Measurements from ENCODE around the gene SMTN. TPM values are rescaled to one million over a fixed set of nuclear protein-coding genes. Genes with fewer than 3 reads are reported as not detected.
A peak's percentile ranks its signal among the peaks of the same experiment; 100 is the strongest.
"Not testable (repeated sequence)": the region's sequence is repeated elsewhere in the genome, so short reads cannot be mapped to it uniquely, and the experiment has no call there.

Gene SMTN
- total RNA-seq, 1 experiment from 2014 or later = 37.7 TPM

GRCh38 chr22:31062566-31063230, 18.4 kb upstream of the SMTN start:
- Histone ChIP-seq H3K36me3 (no peaks in the 10 kb centered on the region), H3K27me3 (no peaks in the 10 kb centered on the region)
- no peak for DNase-seq

GRCh38 chr22:31064369-31064768, 16.7 kb upstream of the SMTN start:
- Histone ChIP-seq H3K9me3 (no peaks in the 10 kb centered on the region), H3K4me3 (peak overlapping the region; percentile 45), H3K27me3 (no peaks in the 10 kb centered on the region), H3K36me3 (no peaks in the 10 kb centered on the region)
- no peak for DNase-seq

More at GRCh38 chr22:31062566-31063230, 18.4 kb upstream of the SMTN start:
- Histone ChIP-seq H3K9me3 (no peaks in the 10 kb centered on the region), H3K4me3 (no peak overlapping the region)

- DNase-seq = no peak
- Histone ChIP-seq H3K36me3 (no peaks in the 10 kb centered on the region), H3K4me3 (no peak overlapping the region), H3K27me3 (no peaks in the 10 kb centered on the region), H3K9me3 (no peaks in the 10 kb centered on the region)
Observed at GRCh38 chr22:31068970-31069369, 12.1 kb upstream of the SMTN start.

GRCh38 chr22:31069691-31070314, 11.3 kb upstream of the SMTN start:
- not testable (repeated sequence) for H3K36me3 ChIP-seq, H3K4me3 ChIP-seq, H3K9me3 ChIP-seq, H3K27me3 ChIP-seq, DNase-seq

GRCh38 chr22:31073125-31073524, 8.0 kb upstream of the SMTN start:
- H3K4me3 ChIP-seq, DNase-seq: not testable (repeated sequence)

GRCh38 chr22:31073545-31074145, 7.5 kb upstream of the SMTN start:
- H3K36me3 ChIP-seq, H3K27me3 ChIP-seq, H3K4me3 ChIP-seq, DNase-seq, H3K9me3 ChIP-seq: not testable (repeated sequence)

More at GRCh38 chr22:31073125-31073524, 8.0 kb upstream of the SMTN start:
- H3K27me3 ChIP-seq, H3K9me3 ChIP-seq, H3K36me3 ChIP-seq: not testable (repeated sequence)

GRCh38 chr22:31075961-31076360, 5.2 kb upstream of the SMTN start:
- Histone ChIP-seq H3K36me3 (no peaks in the 10 kb centered on the region), H3K9me3 (no peaks in the 10 kb centered on the region), H3K4me3 (no peak overlapping the region), H3K27me3 (no peaks in the 10 kb centered on the region)
- peak; percentile 91 for DNase-seq

- H3K36me3 ChIP-seq = peaks cover 4% of the 10 kb centered on the region; the same call in 1 of the 2 replicates
- DNase-seq = no peak
- H3K9me3 ChIP-seq = no peaks in the 10 kb centered on the region
- H3K27me3 ChIP-seq = no peaks in the 10 kb centered on the region
- no peak overlapping the region for H3K4me3 ChIP-seq
Observed at GRCh38 chr22:31077681-31078080, 3.4 kb upstream of the SMTN start.

GRCh38 chr22:31078389-31078788, 2.7 kb upstream of the SMTN start:
- peak; percentile 65 for DNase-seq
- H3K27me3 ChIP-seq, H3K4me3 ChIP-seq, H3K9me3 ChIP-seq: not testable (repeated sequence)
- H3K36me3 ChIP-seq = peaks cover 11% of the 10 kb centered on the region

GRCh38 chr22:31079095-31079642, 1.9 kb upstream of the SMTN start:
- peaks cover 19% of the 10 kb centered on the region for H3K36me3 ChIP-seq

GRCh38 chr22:31080164-31080847, 812 bp upstream of the SMTN start:
- H3K9me3 ChIP-seq = no peaks in the 10 kb centered on the region
- H3K4me3 ChIP-seq = peak overlapping the region; percentile 63
- DNase-seq = no peak
- H3K27me3 ChIP-seq = no peaks in the 10 kb centered on the region
- peaks cover 22% of the 10 kb centered on the region for H3K36me3 ChIP-seq

More at GRCh38 chr22:31079095-31079642, 1.9 kb upstream of the SMTN start:
- H3K9me3 ChIP-seq = no peaks in the 10 kb centered on the region
- H3K27me3 ChIP-seq = no peaks in the 10 kb centered on the region
- no peak overlapping the region for H3K4me3 ChIP-seq
- DNase-seq = no peak

- peak; percentile 62 for DNase-seq
- Histone ChIP-seq H3K9me3 (no peaks in the 10 kb centered on the region), H3K27me3 (no peaks in the 10 kb centered on the region), H3K4me3 (peak overlapping the region; percentile 63), H3K36me3 (peaks cover 28% of the 10 kb centered on the region)
Observed at GRCh38 chr22:31081963-31082605, 966 bp downstream of the SMTN start.

- no peaks in the 10 kb centered on the region for H3K27me3 ChIP-seq
- peak overlapping the region; percentile 63 for H3K4me3 ChIP-seq
- H3K9me3 ChIP-seq = no peaks in the 10 kb centered on the region
- H3K36me3 ChIP-seq = peaks cover 33% of the 10 kb centered on the region
- peak; percentile 55 for DNase-seq
Observed at GRCh38 chr22:31082606-31083376, 1.7 kb downstream of the SMTN start.

- no peak for DNase-seq
- H3K36me3 ChIP-seq = peaks cover 38% of the 10 kb centered on the region
Observed at GRCh38 chr22:31083377-31083768, 2.3 kb downstream of the SMTN start.

GRCh38 chr22:31083923-31084810, 3.0 kb downstream of the SMTN start:
- Histone ChIP-seq H3K27me3 (no peaks in the 10 kb centered on the region), H3K4me3 (no peak overlapping the region), H3K36me3 (peaks cover 45% of the 10 kb centered on the region), H3K9me3 (no peaks in the 10 kb centered on the region)
- no peak for DNase-seq

More at GRCh38 chr22:31083377-31083768, 2.3 kb downstream of the SMTN start:
- H3K27me3 ChIP-seq = no peaks in the 10 kb centered on the region
- no peaks in the 10 kb centered on the region for H3K9me3 ChIP-seq
- H3K4me3 ChIP-seq = no peak overlapping the region

Data from MG63 (cell line).